ENCODE data around the gene TAF11L9. TPM values are rescaled to one million over a fixed set of nuclear protein-coding genes. Genes with fewer than 3 reads are reported as not detected.
"Not testable (repeated sequence)": the region's sequence is repeated elsewhere in the genome, so short reads cannot be mapped to it uniquely, and the experiment has no call there.

TAF11L9 gene
- total RNA-seq, result not detected
- polyA plus RNA-seq, result not detected
- long read RNA-seq, donor 1, result 0 reads
- long read RNA-seq, donor 2, result 0 reads
- long read RNA-seq, donor 3, result 0 reads
- long read RNA-seq, donor 4, result 0 reads
- long read RNA-seq, donor 5, result 0 reads
- long read RNA-seq, donor 6, result 0 reads
- long read RNA-seq, donor 7, result 0 reads
- long read RNA-seq, donor 8, result 0 reads
- long read RNA-seq, donor 9, result 0 reads
- long read RNA-seq, donor 10, result 0 reads

DNA sequence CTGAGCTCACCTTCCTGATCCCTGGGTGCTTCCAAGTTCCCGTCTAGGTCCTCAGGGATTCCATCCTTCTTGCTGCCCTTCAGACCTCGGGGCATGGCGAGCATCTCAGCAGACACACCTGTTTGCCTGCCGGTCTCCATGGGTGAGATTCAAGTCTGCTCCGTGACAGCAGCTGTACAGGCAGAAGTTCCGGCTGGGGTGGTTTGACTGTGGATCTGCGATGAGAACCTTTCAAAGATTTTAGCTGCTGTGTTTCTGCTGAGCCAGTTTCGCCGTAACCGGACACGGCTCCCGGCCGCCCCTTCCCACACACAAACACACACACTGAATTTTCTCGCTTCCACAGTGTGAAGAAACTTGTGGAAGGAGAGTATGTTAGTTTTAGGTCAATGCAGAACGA, at the start of gene TAF11L9:
TAF11L9 (minus strand) TSS at position 140 of the 400 bp plus-strand sequence.
- H3K4me1 ChIP-seq; intact Hi-C loops (cut with DNase I; ENCODE audit: low total_unique reads); H3K27me3 ChIP-seq; H3K36me3 ChIP-seq; DNase-seq; H3K9me3 ChIP-seq; H3K27ac ChIP-seq; H3K4me3 ChIP-seq: not testable (repeated sequence)
- WGBS, 5 donors, result 91 to 98% (median 92%) methylated on average over 5 to 13 of the region's 15 CpGs

DNA sequence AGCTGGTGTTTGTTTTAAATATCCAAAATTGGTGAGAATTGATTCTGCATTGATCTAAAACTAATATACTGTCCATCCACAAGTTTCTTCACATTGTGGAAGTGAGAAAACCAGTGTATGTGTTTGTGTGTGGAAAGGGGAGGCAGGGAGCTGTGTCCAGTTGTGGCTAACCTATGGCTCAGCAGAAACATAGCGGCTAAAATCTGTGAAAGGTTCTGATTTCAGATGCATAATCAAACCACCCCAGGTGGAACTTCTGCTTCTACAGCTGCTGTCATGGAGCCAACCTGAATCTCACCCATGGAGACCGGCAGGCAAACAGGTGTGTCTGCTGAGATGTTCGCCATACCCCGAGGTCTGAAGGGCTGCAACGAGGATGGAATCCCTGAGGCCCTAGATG, 40.0 kb upstream of the TAF11L9 start, which contains the start of gene TAF11L14:
TAF11L14 (plus strand) TSS at position 301 of the 400 bp plus-strand sequence.
- 83 to 95% (median 88%) methylated on average over 4 to 5 of the region's 5 CpGs for WGBS, 5 donors
- intact Hi-C loops (cut with DNase I; ENCODE audit: low total_unique reads), result no loop called here
- Histone ChIP-seq H3K36me3 (no peaks in the 10 kb centered on the region), H3K4me1 (no peaks in the 10 kb centered on the region), H3K9me3 (no peaks in the 10 kb centered on the region), H3K27me3 (no peaks in the 10 kb centered on the region), H3K27ac (no peak within 1 kb of the TSS), H3K4me3 (no peak within 1 kb of the TSS)
- no peak for TF ChIP-seq CTCF (IDR thresholded peaks at IDR 0.05)
- no peak for TF ChIP-seq POLR2A (IDR thresholded peaks at IDR 0.05)
- TF ChIP-seq POLR2AphosphoS5 (IDR thresholded peaks at IDR 0.05), result no peak
- no peak for TF ChIP-seq EP300 (IDR thresholded peaks at IDR 0.05)
- DNase-seq, result no peak

- 77 to 95% (median 89%) methylated on average over 4 to 9 of the region's 12 CpGs for WGBS, 5 donors
- DNase-seq; H3K27me3 ChIP-seq; H3K36me3 ChIP-seq; intact Hi-C loops (cut with DNase I; ENCODE audit: low total_unique reads); H3K9me3 ChIP-seq; H3K27ac ChIP-seq; H3K4me3 ChIP-seq; H3K4me1 ChIP-seq: not testable (repeated sequence)
Measured at GRCh38 chr5:17631788-17632187, 37.6 kb upstream of the TAF11L9 start, which contains the start of gene TAF11L13. TAF11L13 (plus strand) TSS chr5:17632088.

DNA sequence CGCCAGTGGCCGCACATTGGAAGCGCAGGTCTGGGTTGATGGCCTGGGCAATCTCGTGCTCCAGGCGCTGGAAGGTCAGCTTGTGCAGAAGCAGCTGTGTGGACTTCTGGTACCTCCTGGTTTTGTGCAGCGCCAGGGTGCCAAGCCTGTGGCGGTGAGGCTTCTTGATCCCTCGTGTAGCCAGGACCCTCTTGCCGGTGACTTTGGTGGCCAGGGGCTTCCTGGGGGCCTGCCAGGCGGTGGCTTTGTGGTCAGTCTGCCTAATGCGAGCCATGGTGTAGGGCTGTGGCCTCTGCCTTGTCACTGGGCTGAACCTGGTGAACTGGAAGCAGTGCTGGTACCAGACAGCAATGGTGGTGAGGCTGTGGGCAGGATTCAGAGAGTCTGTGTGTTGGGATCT, 31.5 kb upstream of the TAF11L9 start:
- Histone ChIP-seq H3K27me3 (no peaks in the 10 kb centered on the region), H3K4me3 (no peak overlapping the region), H3K4me1 (no peaks in the 10 kb centered on the region), H3K27ac (no peak overlapping the region), H3K36me3 (no peaks in the 10 kb centered on the region), H3K9me3 (no peaks in the 10 kb centered on the region)
- no peak for DNase-seq
- no peak for TF ChIP-seq EP300 (IDR thresholded peaks at IDR 0.05)
- no peak for TF ChIP-seq POLR2AphosphoS5 (IDR thresholded peaks at IDR 0.05)
- 80 to 95% (median 90%) methylated on average over 6 to 11 of the region's 11 CpGs for WGBS, 5 donors
- intact Hi-C loops (cut with DNase I; ENCODE audit: low total_unique reads), result no loop called here

- Histone ChIP-seq H3K27ac (no peak overlapping the region), H3K9me3 (no peaks in the 10 kb centered on the region), H3K27me3 (no peaks in the 10 kb centered on the region), H3K36me3 (no peaks in the 10 kb centered on the region), H3K4me3 (no peak overlapping the region), H3K4me1 (no peaks in the 10 kb centered on the region)
- intact Hi-C loops (cut with DNase I; ENCODE audit: low total_unique reads), result no loop called here
- TF ChIP-seq CTCF (IDR thresholded peaks at IDR 0.05) (no peak), POLR2AphosphoS5 (IDR thresholded peaks at IDR 0.05) (no peak), POLR2A (IDR thresholded peaks at IDR 0.05) (no peak), EP300 (IDR thresholded peaks at IDR 0.05) (no peak)
- no peak for DNase-seq
- 80 to 96% (median 90%) methylated on average over 4 to 17 of the region's 17 CpGs for WGBS, 5 donors
Measured at GRCh38 chr5:17620627-17621026, 26.4 kb upstream of the TAF11L9 start.

DNA sequence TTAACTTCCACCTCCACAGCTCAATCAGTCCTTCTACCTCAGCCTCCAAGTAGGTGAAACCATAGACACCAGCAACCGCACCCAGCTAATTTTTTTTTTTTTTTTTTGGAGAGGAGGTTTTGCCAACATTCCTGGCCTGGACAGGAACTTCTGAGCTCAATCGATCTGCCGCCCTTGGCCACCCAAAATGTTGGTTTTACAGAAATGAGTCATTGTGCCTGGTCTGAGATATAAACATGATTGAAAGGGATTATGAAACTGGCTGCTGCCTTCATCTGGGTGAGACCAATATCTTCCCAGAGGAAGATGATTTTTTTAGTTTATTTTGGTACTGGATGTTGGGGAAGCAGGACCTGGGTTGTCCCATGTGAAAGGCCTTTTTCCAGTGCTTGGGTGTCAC, 25.2 kb upstream of the TAF11L9 start:
- intact Hi-C loops (cut with DNase I; ENCODE audit: low total_unique reads), result no loop called here
- DNase-seq, result no peak
- no peak overlapping the region for H3K27ac ChIP-seq
- H3K4me1 ChIP-seq, result no peaks in the 10 kb centered on the region
- H3K9me3 ChIP-seq, result no peaks in the 10 kb centered on the region
- WGBS, 5 donors, result 76 to 93% (median 81%) methylated on average over 3 of the region's 3 CpGs
- H3K27me3 ChIP-seq, result no peaks in the 10 kb centered on the region
- no peak overlapping the region for H3K4me3 ChIP-seq
- no peak for TF ChIP-seq EP300 (IDR thresholded peaks at IDR 0.05)
- TF ChIP-seq POLR2A (IDR thresholded peaks at IDR 0.05), result no peak
- TF ChIP-seq CTCF (IDR thresholded peaks at IDR 0.05), result no peak
- TF ChIP-seq POLR2AphosphoS5 (IDR thresholded peaks at IDR 0.05), result no peak
- H3K36me3 ChIP-seq, result no peaks in the 10 kb centered on the region

All from stomach (tissue), 19 donors.